ENCODE data around the gene STN1. TPM values are rescaled to one million over a fixed set of nuclear protein-coding genes. Genes with fewer than 3 reads are reported as not detected.

STN1 gene
- total RNA-seq (ENCODE audit: low replicate concordance), result 18.4 and 34.9 TPM in 2 replicates

DNA sequence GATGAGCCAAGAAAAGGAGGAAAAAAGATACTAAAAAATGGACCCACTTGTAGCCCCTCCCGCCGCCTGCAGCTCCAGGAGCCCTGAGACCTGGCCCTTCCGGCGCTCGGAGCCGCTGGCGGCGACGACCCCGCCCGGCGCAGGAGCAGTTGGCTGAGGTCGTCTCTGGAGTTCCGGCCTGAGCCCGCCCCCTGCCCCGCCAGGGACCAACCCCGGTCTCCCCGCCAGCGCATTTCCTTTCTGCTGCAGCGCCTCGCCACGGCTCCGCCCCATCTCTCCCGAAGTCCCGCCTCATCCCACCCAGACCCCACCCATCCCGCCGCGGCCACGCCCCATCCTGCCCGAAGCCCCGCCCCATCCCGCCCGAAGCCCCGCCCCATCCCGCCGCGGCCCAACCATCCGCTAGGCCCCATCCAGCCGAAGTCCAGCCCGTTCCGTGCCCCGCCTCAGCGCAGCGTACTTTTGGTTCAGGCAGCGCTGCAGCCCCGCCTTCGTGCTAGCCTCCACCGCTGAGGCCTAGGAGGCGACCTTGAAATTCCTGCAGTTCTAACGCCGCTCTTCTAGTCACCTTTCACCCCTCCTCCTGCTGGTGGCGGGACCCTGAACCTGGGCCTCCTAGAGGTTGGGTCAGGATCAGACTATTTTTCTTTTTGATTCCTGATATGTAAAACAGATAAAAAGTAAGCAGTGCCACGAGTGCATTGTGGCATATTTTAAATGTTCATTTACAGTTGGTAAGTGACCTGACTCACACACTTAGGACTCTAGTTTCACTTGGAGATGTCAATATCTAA, at the start of gene STN1:
TSS of gene STN1 (minus strand) at position 132 of the 794 bp plus-strand sequence. CDS start 590 bp downstream, outside the sequence.
- DNase-seq (ENCODE audit: low read depth), result peak; percentile 96
- TF ChIP-seq CTCF (IDR thresholded peaks at IDR 0.05; ENCODE audit: insufficient read depth, low read length), result no peak
- H3K4me3 ChIP-seq (ENCODE audit: low read depth, low read length), result peak within 1 kb of the TSS; percentile 87

DNA sequence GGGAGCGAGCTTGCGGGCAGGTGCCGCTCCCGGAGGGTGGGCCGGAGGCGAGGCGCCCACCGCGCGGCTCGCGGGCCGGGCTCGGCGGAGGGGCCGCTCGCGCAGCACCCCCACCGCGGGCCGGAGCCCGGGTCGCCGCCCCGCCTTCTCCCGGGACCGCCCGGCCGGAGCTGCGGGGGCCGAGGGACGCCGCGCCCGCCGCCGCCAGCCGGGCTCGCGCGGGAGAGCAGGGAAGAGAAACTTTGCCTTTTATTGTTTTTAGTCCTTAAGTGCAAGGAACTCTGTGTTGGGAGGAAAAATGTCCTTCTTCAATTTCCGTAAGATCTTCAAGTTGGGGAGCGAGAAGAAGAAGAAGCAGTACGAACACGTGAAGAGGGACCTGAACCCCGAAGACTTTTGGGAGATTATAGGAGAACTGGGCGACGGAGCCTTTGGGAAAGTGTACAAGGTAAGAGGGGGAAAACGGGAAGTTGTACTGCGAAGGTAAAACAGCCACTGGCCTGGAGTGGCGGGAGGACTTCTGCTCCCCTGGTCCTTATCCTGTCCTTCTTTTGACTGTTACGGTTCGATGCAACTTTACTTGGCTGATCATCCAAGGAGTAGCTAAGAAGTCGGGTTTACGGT, 49.6 kb upstream of the STN1 start:
- no peak for TF ChIP-seq CTCF (IDR thresholded peaks at IDR 0.05; ENCODE audit: insufficient read depth, low read length)
- peak; percentile 30 for DNase-seq (ENCODE audit: low read depth)
- peak overlapping the region; percentile 73 for H3K4me3 ChIP-seq (ENCODE audit: low read depth, low read length)

- TF ChIP-seq CTCF (IDR thresholded peaks at IDR 0.05; ENCODE audit: insufficient read depth, low read length), result no peak
- peak; percentile 75 for DNase-seq (ENCODE audit: low read depth)
- peak within 1 kb of the TSS; percentile 93 for H3K4me3 ChIP-seq (ENCODE audit: low read depth, low read length)
Observed at GRCh38 chr10:103966671-103967447, 48.9 kb upstream of the STN1 start, which contains the start of gene SLK. SLK (plus strand) TSS chr10:103967140; CDS start chr10:103967746, 606 bp downstream.

DNA sequence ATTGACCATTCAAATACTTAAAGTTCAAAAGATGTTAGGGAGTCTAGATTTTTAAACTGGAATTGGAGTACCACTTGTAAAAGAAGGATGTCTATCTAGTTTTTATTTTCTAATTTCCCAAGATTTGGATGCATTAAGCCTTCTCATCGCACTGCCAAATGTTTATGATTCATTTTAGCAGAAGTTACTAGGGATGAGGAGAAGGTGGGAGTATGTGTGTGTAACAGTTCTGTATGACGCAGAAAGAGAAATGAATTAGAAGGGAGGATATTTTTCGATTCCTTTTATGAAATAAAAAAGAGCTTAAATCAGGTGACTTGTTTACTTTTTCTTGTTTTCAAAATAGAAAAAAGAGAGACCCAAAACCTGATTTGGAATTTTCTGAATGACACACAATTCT, 42.1 kb upstream of the STN1 start:
- H3K4me3 ChIP-seq (ENCODE audit: low read depth, low read length), result no peak overlapping the region
- peak; percentile 30 for DNase-seq (ENCODE audit: low read depth)
- TF ChIP-seq CTCF (IDR thresholded peaks at IDR 0.05; ENCODE audit: insufficient read depth, low read length), result no peak

DNA sequence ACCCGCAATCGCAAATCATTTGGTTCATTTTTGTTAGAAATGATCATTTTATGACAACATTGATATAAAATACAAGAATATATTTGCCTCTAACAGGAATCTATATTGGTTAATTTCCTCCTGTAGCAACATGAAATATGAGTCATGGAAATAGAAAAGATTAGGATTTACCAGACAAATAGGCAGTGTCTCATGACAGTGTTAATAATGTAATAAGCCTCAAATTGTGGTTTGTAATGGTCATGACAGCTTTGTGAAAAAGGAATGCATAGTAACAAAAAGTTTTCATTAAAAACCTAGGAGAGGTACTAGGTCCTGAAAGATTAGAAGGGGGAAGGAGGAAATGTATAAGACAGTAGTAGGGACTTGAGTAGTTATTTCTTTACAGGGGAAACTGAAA, 41.0 kb upstream of the STN1 start:
- no peak for TF ChIP-seq CTCF (IDR thresholded peaks at IDR 0.05; ENCODE audit: insufficient read depth, low read length)
- H3K4me3 ChIP-seq (ENCODE audit: low read depth, low read length), result no peak overlapping the region
- DNase-seq (ENCODE audit: low read depth), result peak; percentile 18

- TF ChIP-seq CTCF (IDR thresholded peaks at IDR 0.05; ENCODE audit: insufficient read depth, low read length), result no peak
- H3K4me3 ChIP-seq (ENCODE audit: low read depth, low read length), result no peak overlapping the region
- DNase-seq (ENCODE audit: low read depth), result no peak
Observed at GRCh38 chr10:103954543-103954942, 36.6 kb upstream of the STN1 start.

Data from fibroblast of the aortic adventitia (primary cell).